NCI-H2227 treated with DMSO at 0.1 percent for 48 hours (cell line): ENCODE data around the gene CDC42BPG.
A peak's percentile ranks its signal among the peaks of the same experiment; 100 is the strongest.
"Not testable (repeated sequence)": the region's sequence is repeated elsewhere in the genome, so short reads cannot be mapped to it uniquely, and the experiment has no call there.

Source experiments
- DNase-seq: peaks from one replicate; lab custom pipeline; 2025; lab: John Stamatoyannopoulos, UW

CDC42BPG gene

DNA sequence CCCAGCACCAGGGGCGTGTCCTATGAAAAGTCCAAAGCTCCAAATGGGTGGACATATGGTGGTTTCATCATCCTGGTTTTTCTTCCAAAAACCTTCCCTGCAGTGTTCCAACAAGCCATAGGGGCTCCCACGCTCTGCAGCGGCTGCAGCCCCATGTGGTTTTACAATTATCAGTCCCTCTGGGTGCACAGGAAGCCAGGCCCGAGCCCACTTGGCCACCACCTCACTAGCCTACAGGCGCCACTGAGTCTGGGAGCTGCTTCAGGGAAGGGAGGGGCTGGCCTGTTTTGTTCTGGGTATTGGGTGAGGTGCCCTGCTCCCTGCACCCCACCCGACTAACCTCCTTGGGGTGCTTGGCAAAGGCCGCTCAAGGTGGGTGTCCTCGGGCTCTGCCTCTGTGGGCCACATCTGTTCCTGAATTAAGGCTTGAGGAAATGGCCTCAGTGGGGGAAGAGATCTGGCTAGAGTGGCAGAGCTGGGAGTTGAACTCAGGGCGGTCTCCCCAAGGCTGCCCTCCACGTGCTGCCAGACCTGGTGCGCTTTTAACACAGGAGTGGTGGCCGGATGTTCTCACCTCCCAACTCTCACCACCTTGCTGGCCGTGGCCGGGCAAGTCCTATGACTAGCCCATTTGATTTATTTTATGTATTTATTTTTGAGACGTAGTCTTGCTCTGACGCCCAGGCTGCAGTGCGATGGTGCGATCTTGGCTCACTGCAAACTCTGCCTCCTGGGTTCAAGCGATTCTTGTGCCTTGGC lies 5.3 kb upstream of the CDC42BPG start:
- no peak for DNase-seq

DNA sequence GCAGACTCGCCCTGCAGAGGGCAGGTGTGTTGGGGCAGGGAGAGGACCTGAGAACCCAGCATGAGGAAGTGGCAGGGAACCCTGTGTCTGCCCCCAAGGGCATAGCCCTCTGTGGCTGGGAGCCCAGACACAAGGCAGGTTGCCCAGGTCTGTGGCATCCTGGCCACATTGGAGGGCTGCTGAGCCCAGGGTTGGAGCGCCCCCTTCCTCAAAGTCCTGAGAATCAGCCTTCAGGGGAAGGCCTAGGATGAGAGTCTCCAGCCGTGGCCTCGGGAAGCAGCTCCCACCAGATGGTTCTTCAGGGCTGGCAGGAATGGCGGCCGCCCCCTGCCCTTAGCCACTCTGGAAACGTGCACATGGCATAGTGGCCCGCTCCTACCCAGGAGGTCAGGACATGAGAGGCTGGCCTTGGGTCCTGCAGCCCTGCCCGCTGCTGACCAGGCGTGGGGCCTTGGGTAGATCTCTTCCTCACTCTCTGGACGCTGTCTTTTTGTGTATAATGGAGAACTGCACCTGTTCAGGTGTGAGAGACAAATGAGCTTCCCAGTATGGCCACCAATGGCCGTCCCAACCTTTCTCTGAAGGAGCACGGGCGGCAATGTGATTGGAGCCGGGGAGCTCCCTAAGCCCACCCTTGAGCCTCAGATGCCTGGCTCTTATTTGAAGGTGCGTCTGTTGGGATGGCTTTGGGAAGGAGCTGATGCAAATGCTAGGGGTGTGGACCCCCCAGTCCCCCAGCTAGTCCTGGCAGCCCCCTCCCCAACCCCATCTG lies 4.6 kb upstream of the CDC42BPG start:
- no peak for DNase-seq

DNA sequence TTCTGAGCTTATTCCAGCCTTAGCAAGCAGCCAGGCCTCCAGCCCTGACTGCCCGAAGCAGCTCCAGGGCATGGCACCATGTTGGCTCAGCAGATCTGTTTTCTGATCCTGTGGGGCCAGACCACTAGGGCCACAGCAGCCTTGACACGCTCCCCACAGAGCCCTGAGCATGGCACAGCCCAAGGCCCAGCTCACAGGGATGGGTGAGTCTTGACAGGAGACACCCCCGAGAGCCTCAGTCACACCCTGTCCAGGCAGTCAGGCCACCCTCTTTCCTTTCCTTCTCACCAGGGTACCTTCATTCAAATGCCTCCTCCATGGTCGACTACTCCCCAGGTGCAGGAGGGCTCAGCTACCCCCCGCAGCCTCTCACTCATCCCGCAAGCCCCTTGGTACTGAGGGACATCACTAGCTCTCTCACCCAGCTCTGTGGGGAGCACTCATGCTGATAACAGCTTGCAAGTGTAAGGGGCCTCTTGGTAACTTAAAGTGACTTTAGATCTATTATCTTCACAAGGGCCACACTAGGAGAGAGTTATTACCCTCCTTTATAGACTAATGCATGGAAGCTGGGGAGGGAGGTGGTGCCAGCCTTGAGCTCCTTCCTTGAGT lies 3.9 kb upstream of the CDC42BPG start:
- no peak for DNase-seq

DNA sequence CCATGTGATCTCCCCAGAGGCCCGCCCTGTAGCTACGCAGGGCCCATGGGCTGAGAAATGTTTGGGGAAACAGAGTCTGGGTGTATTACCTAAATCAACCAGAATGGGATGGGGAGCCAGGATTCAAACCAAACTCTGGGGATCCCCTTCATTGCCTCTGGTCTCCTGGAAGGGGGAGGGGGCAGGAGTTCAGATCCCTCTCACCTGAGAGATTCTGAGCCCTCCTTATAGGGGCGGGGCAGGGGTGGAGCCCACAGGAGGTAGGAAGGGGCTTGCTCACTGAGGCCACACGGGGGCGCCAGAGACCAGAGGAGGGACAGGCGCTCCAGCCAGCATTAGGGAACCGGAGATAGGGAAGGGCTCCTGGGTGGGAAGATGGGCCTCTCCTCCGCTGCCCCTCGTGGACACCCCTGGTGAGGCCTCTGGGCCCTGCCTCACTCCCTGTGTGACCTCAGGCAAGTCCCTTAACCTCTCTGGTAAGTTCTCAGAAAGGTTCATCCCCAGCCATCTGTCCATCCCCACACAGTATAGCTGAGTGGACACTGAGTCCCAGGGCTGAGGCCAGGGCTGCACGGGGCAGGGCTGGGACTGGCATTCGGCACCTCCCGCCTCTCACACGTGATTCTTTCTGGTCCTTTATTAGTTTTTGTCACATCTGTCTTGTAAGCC lies 2.7 kb upstream of the CDC42BPG start:
- DNase-seq: peak; percentile 85

DNA sequence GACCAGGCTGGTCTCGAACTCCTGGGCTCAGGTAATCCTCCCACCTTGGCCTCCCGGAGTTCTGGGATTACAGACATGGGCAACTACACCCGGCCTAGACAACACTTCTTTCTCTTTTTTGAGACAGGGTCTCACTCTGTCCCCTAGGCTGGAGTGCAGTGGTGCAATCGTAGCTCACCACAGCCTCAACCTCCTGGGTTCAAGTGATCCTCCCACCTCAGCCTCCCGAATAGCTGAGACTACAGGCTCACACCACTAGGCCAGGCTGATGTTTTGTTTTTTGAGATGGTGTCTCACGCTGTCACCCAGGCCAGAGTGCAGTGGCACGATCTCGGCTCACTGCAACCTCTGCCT lies 1.3 kb upstream of the CDC42BPG start:
- not testable (repeated sequence) for DNase-seq

DNA sequence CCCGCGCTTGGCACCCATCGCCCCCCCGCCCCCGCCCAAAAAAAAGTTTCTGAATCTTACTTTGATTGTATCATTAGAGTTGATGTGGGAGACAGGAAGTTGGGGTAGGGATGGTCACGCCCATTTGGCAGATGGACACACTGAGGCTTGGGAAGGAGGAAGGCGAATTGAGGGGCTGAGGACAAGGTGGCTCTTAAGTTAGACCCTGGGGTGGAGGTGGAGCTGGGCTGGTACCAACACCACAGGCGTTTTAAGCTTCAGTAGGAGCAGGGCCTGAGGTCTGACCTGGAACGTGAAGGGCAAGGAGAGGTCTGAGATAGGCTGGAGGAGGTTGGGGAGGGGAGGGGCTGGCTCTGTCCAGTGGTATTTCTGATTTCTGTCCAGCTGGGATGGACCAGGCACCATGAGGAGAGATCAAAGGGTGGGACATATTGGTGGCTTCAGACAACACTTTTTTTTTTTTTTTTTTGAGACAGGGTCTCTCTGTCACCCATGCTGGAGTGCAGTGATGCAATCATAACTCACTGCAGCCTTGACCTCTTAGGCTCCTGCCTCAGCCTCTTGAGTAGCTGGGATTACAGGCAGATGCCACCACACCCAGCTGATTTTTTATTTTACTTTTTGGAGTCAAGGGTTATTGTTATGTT lies 799 bp upstream of the CDC42BPG start:
- DNase-seq: no peak

DNA sequence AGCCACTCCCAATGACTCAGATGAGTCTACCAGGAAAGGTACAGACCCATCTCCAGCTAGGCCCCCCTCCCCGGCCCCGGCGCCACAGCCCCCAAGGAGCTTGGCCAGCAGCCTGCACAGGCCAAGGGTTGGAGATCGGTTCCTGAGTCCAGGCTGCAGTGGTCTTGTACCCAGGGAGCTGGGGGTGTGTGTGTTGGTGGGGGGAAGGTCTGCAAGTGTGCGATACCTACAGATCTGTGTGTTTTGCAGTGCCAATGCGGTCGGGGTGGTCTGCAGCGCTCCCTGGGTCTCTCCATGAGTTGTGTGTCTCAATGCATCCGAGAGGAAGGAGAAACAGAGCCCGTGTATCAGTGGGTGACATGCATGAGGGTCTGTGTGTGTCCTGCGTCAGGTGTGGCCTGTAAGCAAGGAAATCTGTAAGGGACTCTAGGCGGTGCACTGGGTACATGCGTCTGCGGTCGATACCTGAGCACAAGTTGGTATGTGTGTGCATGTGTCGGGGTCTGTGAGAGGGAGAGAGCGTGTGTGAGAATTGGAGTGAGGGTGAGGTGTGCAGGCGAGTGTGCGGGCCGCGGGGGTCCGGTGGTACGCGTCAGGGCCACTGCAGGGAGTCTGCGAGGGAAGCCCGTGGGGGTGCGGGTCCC lies 645 bp downstream of the CDC42BPG start:
- DNase-seq: no peak

DNA sequence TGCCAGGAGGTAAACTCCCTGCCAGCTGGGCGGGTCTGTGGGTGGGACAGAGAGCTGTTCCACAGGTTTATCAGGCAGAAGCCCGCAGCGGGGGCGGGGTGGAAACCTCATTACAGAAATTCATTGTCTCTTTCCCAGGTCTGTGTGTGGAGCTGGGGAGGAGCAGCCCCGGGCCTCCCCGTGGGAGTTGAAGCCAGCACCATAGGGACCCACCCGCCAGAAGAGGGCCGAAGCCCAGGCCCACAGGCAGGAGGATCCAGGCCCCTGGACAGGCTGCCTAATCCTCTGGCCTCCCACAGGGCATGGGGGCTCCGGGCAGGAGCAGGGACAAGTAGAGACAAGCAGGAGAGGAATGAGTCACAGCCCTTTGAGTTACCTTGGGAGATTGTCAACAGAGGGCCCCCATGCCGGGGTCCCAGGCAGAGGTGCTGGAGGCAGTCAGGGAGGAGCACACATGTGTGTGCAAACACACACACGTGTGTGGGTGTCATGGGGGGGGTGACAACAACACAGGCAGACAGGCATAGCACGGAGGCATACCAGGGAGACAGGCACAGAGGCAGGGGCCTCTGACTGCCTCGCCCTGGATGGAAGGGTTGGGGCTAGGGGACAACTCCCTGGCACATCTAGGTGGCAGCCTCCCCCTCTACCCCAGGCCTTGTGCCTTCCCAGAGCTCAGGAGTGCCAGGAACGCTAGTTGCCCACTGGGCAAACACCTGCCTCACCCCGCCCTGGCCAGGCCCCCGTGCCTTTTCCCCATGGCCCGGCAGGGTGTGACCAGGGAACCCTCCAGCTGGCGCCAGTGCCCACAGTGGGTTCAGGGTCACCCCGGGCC lies 1.4 kb downstream of the CDC42BPG start:
- no peak for DNase-seq

DNA sequence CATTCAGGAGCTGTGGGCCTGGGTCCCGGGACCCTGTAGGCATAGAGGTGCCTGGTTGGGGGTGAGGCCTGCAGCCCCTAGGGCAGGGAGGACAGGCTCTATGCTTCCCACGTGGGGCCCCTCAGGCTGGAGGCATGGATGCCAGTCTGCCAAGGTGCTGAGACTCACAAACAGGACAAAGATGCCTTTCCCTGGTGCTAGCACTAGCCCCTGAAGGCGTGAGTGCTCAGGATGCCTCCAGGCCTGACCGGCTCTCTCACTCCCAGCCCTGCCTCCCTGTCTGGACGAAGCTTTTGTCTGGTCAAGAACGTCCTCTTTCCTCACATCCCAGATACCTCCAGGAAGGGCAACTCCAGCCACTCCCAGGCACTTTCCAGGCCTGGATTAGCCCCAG lies 2.1 kb downstream of the CDC42BPG start:
- no peak for DNase-seq

DNA sequence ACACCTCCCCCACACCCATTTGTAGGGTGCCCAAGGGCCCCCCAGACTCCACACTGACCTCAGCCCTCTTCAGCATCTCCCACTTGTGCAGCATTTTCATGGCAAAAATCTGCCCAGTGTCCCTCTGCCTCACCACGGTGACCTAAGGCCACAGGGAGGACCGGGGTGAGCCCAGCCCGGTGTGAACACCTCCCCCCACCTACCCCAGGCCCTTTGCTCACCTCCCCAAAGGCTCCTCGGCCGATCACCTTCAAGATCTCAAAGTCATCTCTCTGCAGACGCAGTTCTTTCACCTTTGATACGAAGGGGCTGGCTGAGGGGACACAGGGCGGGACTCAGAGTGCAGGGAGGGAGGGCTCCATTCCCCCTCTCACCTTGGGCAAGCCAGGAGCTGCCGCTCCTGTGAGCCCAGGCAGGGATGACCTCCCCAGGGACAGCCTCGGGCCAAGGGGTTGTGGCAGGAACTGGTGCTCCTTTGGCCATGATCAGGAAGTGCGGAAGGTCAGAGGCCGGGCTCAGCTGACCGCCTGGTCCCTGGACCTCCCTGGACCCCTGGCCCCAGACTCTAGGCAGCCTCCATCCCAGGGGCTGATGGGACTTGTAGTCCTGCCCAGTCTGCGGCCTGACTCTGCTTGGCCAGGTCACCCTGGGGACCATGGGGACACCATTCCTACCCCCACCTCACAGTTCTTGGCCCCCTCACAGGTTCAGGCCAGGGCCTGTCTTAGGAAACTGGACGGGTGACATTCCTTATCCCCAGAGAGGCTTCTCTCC lies 2.7 kb downstream of the CDC42BPG start:
- DNase-seq: no peak

DNA sequence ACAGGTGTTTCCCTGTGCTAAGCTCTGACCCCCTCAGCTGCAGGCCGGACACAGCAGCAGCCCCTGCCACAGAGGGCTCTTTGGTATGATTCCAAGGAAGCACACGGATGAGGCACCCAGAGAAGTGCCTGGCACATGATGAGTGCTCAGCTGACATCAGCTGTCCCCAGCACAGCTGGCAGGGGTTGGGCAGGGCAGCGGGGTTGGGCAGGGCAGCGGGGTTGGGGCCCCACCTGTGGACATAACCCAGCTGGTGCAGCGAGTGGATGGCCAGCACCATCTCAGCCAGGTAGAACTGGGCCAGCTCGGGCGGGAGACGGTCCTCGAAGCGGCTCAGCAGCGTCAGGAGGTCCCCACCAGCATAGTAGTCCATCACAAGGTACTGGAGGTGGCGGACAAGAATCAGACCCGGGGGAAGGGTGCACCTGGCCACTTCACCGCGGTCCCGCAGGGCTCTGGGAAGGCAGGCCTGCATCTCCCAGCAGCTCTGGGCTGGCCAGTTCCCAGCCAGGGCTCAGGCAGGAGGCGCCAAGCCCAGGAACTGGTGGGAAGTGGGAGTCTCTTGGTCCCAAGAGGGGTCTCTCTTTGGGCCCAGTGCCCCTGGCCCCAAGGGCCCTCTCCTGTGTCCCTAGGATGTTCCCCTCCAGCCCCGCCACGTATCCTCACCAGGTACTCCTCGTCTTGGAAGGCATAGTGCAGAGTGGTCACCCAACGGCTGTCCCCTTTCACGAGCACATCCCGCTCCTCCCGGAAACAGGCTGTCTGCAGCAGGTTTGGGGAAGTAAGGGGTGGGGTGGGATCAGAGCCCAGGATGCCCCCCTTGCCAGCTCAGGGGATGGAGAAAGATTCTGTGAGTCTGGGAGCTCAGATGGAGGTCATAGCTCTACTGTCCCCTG lies 4.3 kb downstream of the CDC42BPG start:
- DNase-seq: no peak

DNA sequence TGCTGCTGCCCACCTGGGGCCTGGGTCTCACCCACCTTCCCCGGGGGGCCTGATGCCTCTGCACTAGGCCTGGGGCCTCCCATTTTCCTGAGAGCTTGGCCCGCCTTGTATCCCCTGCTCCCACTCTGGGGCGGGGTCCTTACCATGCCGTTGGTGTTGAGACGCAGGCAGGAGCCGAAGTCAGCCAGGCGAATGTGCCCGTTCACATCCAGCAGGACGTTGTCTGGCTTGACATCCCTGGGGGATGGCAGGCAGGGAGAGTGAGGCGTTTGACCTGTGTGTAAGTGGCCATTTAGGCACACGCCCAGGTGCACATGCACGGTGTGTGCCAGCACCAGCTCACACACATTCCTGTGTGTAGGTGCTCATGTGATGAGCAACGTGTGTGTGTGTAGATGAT lies 5.1 kb downstream of the CDC42BPG start:
- DNase-seq: no peak

DNA sequence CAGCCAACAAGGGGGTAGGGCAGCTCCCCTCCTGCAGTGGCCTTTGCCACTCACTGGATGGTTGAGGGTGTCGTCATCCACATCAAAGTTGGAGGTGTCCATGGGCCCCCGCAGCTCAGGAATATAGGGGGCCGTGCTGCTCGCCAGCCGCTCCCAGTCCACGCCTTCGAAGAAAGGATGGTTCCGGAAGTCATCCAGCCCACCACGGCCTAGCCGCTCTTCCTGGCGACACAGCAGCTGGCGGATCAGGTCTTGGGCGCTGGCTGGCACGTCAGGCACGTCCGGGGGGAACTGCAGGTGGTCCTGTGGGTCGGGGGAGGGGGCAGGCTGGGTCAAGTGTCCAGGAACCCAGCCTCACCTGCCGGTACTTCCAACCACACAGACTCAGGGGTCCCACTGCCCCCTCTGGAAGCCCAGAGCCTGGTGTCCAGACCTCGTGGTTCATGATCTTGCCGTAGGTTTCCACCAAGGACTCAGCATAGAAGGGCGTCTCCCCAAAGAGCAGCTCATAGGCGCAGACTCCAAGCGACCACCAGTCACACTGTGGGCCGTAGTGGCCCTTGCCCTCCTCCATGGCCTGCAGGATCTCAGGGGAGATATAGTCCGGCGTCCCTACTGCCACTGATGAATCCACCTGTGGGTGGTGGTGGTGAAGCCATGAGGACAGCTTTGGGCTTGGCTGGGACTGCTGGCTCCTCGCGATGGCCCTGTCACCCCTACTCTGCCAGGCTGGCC lies 5.7 kb downstream of the CDC42BPG start:
- no peak for DNase-seq

DNA sequence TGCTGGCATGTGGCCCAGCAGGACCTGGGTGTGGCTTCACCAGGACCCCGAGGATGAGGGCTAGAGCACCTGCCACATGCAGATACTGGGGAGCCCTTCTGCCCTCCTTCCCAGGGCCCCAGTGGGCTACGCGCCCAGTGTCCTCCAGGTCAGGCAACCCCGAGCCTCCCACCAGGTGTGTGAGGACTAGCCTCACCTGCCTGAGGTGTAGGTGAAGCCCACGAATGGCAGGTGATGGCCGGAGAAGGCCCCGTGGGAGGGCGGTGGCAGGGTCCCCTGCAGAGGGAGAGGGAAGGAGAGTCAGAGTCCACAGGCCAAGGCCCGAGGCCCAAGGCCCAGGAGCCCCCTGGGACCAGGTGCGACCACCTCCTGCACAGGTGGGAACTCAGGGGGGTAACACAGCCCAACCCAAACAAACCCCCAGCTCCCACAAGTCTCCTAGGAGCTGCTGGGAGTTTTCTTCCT lies 6.5 kb downstream of the CDC42BPG start:
- no peak for DNase-seq

DNA sequence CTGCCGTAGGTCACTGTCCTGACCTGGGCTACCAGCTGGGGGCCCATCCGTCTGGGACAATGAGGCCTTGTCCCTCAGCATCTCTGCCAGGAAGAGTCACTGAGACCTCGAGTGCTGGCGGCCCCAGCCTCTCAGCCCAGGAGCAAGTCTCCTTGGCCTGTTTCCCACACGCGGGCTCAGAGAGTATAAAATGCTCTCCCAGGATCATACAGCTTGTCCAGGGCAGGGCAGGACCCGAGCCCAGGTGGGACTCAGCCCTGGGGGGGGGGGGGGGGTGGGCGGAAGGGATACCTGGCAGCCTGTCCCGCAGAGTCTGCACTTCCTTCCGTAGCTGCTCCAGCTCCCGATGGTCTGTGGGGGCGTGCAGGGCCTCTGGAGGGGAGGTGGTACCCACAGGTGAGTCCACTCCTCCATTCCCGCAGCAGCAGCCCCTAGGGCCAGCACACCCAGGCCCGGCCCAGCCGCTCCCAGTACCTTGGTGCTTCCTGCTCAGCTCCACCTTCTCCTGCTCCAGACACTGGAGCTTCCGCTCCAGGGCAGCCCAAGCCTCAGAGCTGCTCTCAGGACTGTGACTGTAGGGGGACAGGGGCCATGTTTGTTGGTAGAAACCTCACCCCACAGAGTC lies 7.9 kb downstream of the CDC42BPG start:
- DNase-seq: no peak

DNA sequence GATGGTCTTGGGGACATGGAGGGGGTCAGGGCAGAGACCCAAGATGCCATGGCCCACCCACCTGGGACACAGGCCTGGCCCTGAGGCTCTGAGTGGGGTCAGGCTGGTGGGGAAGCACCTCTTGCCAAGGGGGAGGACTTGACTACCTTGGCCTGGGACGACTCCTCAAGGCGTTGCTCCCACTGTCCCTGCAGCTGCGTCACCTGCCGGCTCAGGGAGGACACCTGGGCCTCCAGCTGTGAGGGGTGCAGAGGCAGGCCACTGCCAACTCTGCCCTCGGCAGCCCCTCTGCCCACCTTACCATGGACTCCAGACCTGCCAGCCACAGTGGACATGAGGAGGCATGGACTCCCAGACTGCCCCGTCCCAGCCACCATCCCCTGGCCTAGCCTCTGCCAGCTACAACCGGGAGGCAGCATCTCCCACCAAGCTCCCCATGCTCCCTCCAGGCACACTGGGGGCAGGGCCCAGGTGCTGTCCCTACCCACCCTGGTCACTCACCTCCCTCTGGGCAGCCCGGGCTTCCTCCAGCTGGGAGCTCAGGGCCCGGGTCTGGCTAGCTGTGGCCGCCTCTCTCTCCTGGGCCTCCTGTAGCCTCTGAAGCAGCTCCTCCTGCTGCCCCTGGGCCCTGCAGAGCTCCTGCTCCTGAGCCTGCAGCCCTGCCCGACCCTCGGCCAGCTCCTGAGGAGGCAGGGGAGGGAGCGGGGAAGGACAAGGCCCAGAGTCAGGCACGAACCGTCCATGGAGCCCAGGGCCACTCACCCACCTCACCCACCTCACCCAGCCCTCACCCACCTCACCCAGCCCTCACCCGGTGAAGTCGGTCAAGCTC lies 8.6 kb downstream of the CDC42BPG start:
- DNase-seq: no peak
